Heart left ventricle (tissue), 13 donors: ENCODE measurements around the gene TCEAL9.

Experiments
- POLR2A ChIP-seq, 2 donors: fragments of 450-650 bp; IDR thresholded peaks; one replicate each; pipeline ENCODE4 v1.6.1; 2017; ENCODE audit warnings: antibody characterized with exemption in 2 of 2, mild to moderate bottlenecking in 2 of 2, moderate library complexity in 2 of 2
- TF ChIP-seq, protein P1 (sequence below), 12 donors: fragments of 200-600 bp; sonication (generic) in 4 of 12; IDR thresholded peaks; one replicate each; pipeline versions ENCODE4 v1.5.0 to v1.8.0; 2018 to 2022; ENCODE audit warnings: antibody characterized with exemption in 12 of 12, mild to moderate bottlenecking in 5 of 12
- donor health status: ischemic (EF 13 %, LVEDD 7.1; RV severe dilation, severe dysfunction).
- donor health status: DM: no; HTN: yes; CAD: no.
- donor health status: DM: no; HTN: no; CAD: no.
- donor health status: ischemic (EF 25% LVEDD 6.9; RV normal size, moderate dysfunction).
- donor health status: ischemic (EF 25% LVEDD 5.7; RV mildly dilated, moderate dysfunction).
- donor health status: ischemic (EF 35%, LVEDD 5.7; RV mildly dilated, moderate dysfunction).
- donor health status: nonischemic (EF 11% LVEDD 7.7; RV severe dilation, severe dysfunction).
- donor health status: DM: yes; HTN: yes; CAD: no.
- donor health status: PGD.
- donor health status: ischemic (EF 29% LVEDD 5.4; RV normal size, mild dysfunction).
- donor health status: nonischemic (EF 23%, LVEDD 6.1; RV moderate dilation, normal function).

- TF ChIP-seq, protein P1, sequence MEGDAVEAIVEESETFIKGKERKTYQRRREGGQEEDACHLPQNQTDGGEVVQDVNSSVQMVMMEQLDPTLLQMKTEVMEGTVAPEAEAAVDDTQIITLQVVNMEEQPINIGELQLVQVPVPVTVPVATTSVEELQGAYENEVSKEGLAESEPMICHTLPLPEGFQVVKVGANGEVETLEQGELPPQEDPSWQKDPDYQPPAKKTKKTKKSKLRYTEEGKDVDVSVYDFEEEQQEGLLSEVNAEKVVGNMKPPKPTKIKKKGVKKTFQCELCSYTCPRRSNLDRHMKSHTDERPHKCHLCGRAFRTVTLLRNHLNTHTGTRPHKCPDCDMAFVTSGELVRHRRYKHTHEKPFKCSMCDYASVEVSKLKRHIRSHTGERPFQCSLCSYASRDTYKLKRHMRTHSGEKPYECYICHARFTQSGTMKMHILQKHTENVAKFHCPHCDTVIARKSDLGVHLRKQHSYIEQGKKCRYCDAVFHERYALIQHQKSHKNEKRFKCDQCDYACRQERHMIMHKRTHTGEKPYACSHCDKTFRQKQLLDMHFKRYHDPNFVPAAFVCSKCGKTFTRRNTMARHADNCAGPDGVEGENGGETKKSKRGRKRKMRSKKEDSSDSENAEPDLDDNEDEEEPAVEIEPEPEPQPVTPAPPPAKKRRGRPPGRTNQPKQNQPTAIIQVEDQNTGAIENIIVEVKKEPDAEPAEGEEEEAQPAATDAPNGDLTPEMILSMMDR (IDR thresholded peaks at IDR 0.05): no peak
- TF ChIP-seq POLR2A (IDR thresholded peaks at IDR 0.05): no peak
Measured at GRCh38 chrX:103406256-103406655, 50.0 kb downstream of the TCEAL9 start.
